HG03025 (cell line): Measurements from ENCODE around the gene NID2.

ENCODE experiments used
- ATAC-seq: cut with Tn5 transposase; IDR thresholded peaks from one replicate; pipeline ENCODE4 v1.9.1; 2021; ENCODE audit warnings: mild to moderate bottlenecking, moderate library complexity; ENCODE audit not compliant: unreplicated experiment, low FRiP score

NID2 gene

GRCh38 chr14:52080808-52081755 is 12.2 kb upstream of the NID2 start:
- ATAC-seq: no peak

GRCh38 chr14:52080158-52080800 is 11.4 kb upstream of the NID2 start:
- ATAC-seq: no peak

GRCh38 chr14:52079239-52079959 is 10.5 kb upstream of the NID2 start:
- no peak for ATAC-seq

GRCh38 chr14:52078721-52079120 is 9.9 kb upstream of the NID2 start:
- no peak for ATAC-seq

- no peak for ATAC-seq
Observed at GRCh38 chr14:52078095-52078531, 9.3 kb upstream of the NID2 start.

- no peak for ATAC-seq
Observed at GRCh38 chr14:52077256-52077979, 8.6 kb upstream of the NID2 start.

GRCh38 chr14:52076334-52076733 is 7.5 kb upstream of the NID2 start:
- ATAC-seq: no peak

- ATAC-seq: no peak
Observed at GRCh38 chr14:52075371-52075770, 6.5 kb upstream of the NID2 start.

- no peak for ATAC-seq
Observed at GRCh38 chr14:52073251-52073650, 4.4 kb upstream of the NID2 start.

- ATAC-seq: no peak
Observed at GRCh38 chr14:52072266-52072780, 3.5 kb upstream of the NID2 start.

GRCh38 chr14:52071675-52072074 is 2.8 kb upstream of the NID2 start:
- no peak for ATAC-seq

- ATAC-seq: no peak
Observed at GRCh38 chr14:52070051-52070431, 1.2 kb upstream of the NID2 start.

GRCh38 chr14:52069307-52070050 is 620 bp upstream of the NID2 start:
- ATAC-seq: no peak

- no peak for ATAC-seq
Observed at GRCh38 chr14:52067873-52068614, 815 bp downstream of the NID2 start.

GRCh38 chr14:52064174-52064573 is 4.7 kb downstream of the NID2 start:
- no peak for ATAC-seq

GRCh38 chr14:52063052-52063462 is 5.8 kb downstream of the NID2 start:
- no peak for ATAC-seq

- no peak for ATAC-seq
Observed at GRCh38 chr14:52061890-52062289, 7.0 kb downstream of the NID2 start.

- ATAC-seq: no peak
Observed at GRCh38 chr14:52061390-52061789, 7.5 kb downstream of the NID2 start.

GRCh38 chr14:52060080-52060479 is 8.8 kb downstream of the NID2 start:
- no peak for ATAC-seq
